Measurements from ENCODE around the gene GCG.
A peak's percentile ranks its signal among the peaks of the same experiment; 100 is the strongest.

The GCG gene

DNA sequence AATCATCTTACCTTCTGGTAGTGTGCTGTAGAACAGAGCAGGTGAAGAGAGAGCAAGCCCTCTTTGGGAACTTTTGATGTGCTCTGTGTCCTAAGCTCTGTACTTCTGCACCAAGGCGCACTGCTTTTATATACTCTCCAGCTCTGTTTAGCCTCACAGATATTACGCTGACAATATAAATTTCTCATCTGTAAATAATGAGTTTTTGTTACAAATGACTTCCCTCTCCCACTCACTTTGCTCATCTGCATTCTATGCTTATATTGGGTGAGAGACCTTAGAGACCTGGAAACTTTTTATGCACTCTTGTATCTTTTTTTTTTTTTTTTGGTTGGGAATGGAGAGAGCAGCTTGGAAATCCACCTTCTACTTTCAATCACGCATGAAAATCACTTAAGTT is at the start of gene GCG:
Gene GCG (minus strand): TSS at position 101 of the 400 bp plus-strand sequence. CDS start 3,069 bp downstream, outside the sequence.
- no peak for DNase-seq

DNA sequence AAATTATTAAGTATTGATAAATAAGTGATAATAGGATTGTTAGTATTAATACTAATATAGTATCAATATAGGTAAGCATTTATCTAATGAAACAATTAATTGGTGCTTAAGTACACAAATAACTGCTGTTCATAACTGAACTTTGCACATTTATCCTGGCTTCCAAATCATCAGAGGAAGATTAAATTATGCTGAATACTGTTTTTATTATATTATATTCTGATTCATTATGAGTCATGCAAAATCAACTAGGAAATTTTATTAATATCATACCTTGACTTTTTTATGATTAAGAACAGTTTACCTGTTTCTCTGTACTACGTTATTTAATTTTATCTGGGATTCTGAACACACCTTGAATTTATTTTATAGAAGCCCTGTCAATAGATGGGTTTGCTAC is 48.6 kb upstream of the GCG start:
- DNase-seq: no peak

- DNase-seq: no peak
These were observed 47.9 kb upstream of the GCG start for GRCh38 chr2:162199913-162200312.

- no peak for DNase-seq
These were observed 46.2 kb upstream of the GCG start for GRCh38 chr2:162198239-162198638.

GRCh38 chr2:162197069-162197825 is 45.2 kb upstream of the GCG start:
- DNase-seq: no peak

DNA sequence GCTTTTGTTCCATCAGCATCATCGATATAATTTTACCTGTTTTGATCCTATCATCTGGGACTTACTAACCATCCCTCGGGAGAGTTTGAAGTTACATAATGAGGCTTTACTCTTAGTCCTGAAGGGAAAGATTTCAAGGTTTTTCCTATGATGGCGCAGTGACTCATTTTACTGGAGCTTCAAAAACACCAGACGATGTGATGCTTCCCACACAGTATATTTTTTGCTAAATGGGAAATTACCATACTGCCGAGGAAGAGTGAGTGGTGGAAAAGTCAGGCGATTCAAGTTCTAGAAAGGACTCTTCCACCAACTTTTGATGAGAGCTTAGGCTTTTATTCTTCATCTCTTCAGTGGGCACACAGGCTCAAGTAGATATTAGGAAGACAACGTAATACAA is 44.6 kb upstream of the GCG start:
- DNase-seq: no peak

- DNase-seq: no peak
These were observed 36.4 kb upstream of the GCG start for GRCh38 chr2:162188451-162188850.

GRCh38 chr2:162185541-162186232 is 33.6 kb upstream of the GCG start:
- DNase-seq: no peak

- no peak for DNase-seq
These were observed 32.9 kb upstream of the GCG start for GRCh38 chr2:162184821-162185450.

DNA sequence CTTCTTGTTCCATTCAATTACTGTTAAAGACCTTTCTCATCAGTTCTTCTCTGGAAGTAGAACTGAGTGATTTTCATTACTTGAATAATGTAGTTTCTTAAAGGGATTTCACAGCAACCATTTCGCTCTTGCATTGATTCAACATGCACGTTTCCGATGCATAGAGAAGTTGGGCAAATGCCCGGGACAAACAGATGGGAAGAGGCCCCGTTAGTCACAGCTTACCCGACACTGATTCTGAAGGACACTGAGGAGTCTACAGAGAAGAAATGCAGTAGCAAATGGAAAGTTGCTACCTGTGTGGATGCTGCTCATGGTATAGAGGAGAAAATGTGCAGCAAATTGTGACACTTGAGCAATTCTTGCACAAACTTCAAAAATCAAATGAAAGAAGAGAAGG is 32.3 kb upstream of the GCG start:
- peak; percentile 71 for DNase-seq

GRCh38 chr2:162182395-162182794 is 30.3 kb upstream of the GCG start:
- DNase-seq: no peak

DNA sequence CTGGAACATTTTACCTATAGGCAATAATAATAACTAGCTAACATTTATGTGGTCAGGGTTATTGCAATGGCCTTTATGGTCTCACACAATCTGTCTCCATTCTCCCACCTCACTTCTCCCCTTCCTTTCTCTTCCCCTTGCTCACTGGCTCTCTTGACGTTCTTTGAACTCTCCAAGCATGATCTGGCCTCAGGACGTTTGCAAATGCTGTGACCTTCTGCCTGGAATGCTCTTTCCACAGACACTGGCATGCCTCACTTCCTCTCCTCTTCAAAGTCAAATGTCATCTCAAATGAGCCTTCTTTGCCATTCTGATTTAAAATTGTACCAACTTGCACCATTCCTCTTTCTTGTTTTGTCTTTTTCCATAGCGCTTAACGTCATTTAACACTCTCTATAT is 25.3 kb upstream of the GCG start:
- no peak for DNase-seq

DNA sequence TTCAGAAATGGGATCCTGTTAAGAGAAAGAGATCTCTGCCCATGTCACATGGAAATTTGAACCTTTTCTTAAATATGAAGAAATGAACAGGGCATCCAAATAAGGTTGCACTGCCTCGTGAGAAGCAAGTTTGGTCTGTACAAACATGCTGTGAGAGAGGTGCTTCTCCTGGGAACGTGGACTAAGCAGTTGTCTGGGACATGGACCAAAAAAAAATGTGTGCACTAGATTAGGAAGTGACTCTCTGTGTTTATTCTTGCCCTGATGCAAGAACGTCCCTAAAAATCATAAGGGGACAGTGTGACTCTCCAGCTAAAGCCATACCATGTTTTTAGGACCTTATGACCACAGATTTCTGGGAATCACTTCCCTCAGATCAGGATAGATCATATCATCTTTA is 23.7 kb upstream of the GCG start:
- no peak for DNase-seq

GRCh38 chr2:162174746-162175145 is 22.7 kb upstream of the GCG start:
- no peak for DNase-seq

- DNase-seq: no peak
These were observed 20.8 kb upstream of the GCG start for GRCh38 chr2:162172802-162173370.

DNA sequence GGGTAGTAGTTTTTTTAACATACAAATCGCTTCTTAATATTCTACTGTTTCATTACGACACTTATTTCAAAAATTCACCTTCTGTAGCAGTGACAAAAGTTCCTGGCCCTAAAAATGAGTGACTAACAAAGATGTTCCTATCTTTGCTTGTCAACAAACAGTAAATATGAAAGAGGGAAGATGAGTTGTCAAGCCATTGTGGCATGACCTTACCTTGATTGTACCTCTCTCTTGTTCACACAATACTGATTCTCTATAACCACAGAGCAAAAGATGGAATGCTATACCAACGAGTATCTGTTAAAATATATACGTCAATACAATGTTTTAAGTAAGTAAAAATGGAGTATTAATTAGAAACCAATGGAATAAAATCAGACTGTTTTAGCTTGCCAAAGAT is 14.7 kb upstream of the GCG start:
- no peak for DNase-seq

- no peak for DNase-seq
These were observed 14.1 kb upstream of the GCG start for GRCh38 chr2:162166174-162166573.

GRCh38 chr2:162164802-162165201 is 12.8 kb upstream of the GCG start:
- DNase-seq: no peak

GRCh38 chr2:162159446-162159845 is 7.4 kb upstream of the GCG start:
- no peak for DNase-seq

- no peak for DNase-seq
These were observed 4.1 kb upstream of the GCG start for GRCh38 chr2:162156149-162156548.

DNA sequence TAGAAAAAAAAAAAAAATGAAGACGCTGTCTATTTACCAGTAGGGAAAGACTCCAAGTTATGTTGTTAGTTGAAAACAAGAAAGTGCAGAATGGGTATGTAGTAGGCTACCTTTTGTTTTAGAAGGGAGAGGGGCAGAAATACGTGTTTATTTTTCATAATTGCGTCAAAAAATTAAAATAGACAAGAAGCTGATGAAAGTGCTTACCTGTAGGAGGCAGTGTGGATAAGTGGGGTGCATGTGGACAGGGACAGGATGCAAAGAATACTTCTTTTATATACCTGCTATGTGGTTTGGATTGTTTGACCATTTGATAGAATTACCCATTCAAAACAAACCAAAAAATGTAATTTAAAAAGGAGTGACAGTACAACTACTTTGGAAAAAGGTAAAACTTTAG is 3.0 kb upstream of the GCG start:
- no peak for DNase-seq

DNA sequence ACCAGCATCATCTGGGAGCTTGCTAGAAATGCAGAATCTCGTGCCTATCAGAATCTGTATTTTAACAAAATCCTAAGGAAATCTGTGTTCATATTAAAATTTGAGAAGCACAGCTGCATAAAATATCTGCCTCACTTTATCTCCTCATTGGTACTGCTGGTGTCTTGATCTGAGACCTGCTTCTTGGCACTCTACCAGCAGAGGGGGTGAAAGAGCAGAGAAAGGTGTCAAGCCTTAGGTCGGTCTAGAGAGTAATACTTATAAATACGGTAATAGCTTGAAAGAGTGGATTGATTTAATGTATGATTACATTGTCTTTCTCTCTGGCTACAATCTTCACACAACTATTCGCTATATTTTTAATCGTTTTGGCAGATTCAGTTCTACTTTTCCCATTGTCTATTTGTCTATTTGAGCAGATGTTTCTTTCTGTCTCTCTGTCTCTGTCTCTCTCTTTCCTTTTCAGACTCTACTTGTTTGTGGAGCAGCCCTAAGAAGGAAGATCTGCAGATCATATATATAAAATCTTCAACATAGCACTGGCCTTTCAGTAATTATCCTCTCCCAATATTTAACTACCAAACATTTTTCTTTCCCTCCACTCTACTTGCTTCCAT is 1.7 kb upstream of the GCG start:
- DNase-seq: peak; percentile 65

- DNase-seq: no peak
These were observed 2.1 kb downstream of the GCG start for GRCh38 chr2:162149940-162150339.
